Rectal smooth muscle tissue (tissue), 1 donor: ENCODE results near the gene PAEP.
"Not testable (repeated sequence)": the region's sequence is repeated elsewhere in the genome, so short reads cannot be mapped to it uniquely, and the experiment has no call there.

Experiments
- H3K27ac ChIP-seq: one replicate; pipeline ENCODE4 v1.7.0; 2013; ENCODE audit warnings: low read depth, low read length, inconsistent platforms
- H3K27me3 ChIP-seq: one replicate; pipeline ENCODE4 v1.7.0; 2013; ENCODE audit warnings: low read length; ENCODE audit not compliant: control insufficient read depth, insufficient read depth
- H3K36me3 ChIP-seq: one replicate; pipeline ENCODE4 v1.7.0; 2013; ENCODE audit warnings: low read length; ENCODE audit not compliant: control insufficient read depth, insufficient read depth
- H3K4me1 ChIP-seq: one replicate; pipeline ENCODE4 v1.7.0; 2013; ENCODE audit warnings: low read length; ENCODE audit not compliant: control insufficient read depth, insufficient read depth
- H3K4me3 ChIP-seq: one replicate; pipeline ENCODE4 v1.7.0; 2013; ENCODE audit warnings: low read length
- H3K9ac ChIP-seq: one replicate; pipeline ENCODE4 v1.7.0; 2013; ENCODE audit warnings: low read length

The PAEP gene

DNA sequence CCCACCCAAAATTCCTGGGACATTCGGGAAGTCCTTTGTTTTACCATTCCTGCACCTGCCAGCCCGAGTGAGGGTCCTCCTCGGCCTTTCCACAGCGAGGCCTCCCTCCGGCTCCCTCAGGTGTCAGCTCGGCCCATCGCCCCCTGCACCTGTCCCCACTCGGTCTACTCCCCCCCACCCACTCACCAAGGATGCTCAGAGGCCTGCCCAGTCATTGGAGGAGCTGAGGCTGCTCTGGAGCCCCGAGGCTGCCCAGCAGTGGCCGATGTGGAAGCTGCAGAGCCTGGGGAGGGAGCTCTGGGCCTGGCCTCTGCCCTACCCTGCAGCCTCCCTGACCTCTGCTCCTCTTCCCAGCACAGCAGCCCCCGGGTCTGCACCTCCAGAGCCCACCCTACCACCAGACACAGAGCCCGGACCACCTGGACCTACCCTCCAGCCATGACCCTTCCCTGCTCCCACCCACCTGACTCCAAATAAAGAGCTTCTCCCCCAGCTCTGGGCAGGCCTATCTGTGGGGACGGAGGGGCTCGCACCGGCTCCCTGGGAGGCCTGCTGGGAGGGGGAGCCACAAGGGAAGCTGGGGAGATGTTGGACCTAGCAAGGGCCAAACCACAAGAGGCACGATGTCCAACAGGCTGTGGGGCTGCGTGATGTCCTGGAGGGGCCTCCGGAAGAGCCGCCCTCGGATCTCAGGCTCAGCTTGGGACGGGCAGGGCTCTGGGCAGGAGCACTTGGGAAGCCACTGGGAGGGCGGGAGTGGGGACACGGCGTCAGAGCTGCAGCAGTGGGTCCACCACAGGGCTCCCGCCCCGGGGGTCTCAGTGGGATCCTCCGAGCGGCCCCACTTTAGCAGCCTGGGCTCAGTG is 11.8 kb upstream of the PAEP start:
- H3K4me1 ChIP-seq, H3K36me3 ChIP-seq, H3K9ac ChIP-seq, H3K4me3 ChIP-seq, H3K27me3 ChIP-seq, H3K27ac ChIP-seq: not testable (repeated sequence)

DNA sequence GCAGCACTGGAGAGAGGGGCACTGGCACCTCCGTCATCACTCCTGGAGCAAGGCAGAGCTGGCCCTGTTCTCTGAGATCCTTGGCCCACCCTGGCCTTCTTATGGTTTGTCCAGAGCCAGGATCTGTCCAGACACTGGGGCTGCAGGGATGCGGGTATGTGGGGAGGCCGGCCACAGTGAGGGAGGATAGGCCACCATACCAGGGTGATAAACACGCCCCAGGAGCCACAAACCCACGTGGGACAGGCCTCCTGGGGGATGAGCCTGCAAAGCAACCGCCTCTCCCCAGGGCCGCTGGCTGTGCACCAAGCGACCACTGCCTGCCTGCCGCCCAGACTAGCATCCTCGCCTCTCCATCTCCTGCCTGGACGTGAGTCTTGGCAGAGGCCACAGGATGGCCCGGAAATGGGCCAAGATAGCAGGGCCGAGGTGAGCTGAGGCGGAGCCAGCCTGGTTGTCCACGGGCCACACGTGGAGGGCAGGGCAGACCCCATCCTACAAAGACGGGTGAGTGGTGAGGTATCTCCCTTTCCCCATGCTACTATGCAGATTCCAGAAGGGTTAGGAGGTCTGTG is 11.1 kb upstream of the PAEP start:
- Histone ChIP-seq H3K4me1 (no peaks in the 10 kb centered on the region), H3K27me3 (no peaks in the 10 kb centered on the region), H3K36me3 (no peaks in the 10 kb centered on the region), H3K27ac (no peak overlapping the region), H3K4me3 (no peak overlapping the region), H3K9ac (no peak overlapping the region)

DNA sequence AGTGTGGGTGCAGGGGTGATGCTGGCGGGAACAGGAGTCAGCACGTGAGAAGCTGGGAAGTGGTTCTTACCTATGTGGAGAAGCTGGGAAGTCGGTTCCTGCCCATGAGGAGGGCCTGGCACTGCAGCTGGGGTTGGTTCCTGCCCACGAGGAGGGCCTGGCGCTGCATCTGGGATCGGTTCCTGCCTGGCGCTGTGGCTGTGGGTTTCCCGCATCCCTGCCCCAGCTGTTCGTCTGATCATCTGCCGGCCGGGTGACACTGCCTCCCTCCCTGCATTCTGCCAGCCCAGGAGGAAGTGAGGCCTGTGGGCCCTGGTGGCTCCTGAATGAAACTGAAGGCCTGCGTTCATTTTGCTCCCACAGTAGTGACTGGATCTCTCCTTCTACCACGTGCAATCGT is 10.5 kb upstream of the PAEP start:
- Histone ChIP-seq H3K36me3 (no peaks in the 10 kb centered on the region), H3K27ac (no peak overlapping the region), H3K4me3 (no peak overlapping the region), H3K27me3 (no peaks in the 10 kb centered on the region), H3K9ac (no peak overlapping the region), H3K4me1 (no peaks in the 10 kb centered on the region)

DNA sequence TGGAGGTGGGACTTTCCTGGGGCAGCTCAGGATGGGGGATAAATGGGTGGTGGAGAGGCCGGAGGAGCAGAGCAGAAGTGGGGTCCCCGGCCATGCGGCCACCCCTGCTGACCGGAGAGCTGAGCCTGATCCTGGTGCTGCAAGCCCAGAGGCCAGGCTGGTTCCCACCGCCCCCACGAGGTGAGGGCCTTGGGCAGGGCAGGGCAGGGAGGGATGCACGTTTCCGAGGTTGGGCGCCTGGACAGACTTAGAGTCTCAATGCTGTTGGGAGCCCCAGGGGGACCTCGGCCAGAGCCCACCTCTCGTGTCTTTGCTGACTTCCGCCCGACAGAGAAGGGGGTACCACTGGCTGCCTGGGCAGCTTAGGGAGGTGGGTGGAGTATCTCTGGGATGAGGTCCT is 10.1 kb upstream of the PAEP start:
- Histone ChIP-seq H3K4me1 (no peaks in the 10 kb centered on the region), H3K36me3 (no peaks in the 10 kb centered on the region), H3K27me3 (no peaks in the 10 kb centered on the region), H3K4me3 (no peak overlapping the region), H3K27ac (no peak overlapping the region), H3K9ac (no peak overlapping the region)

DNA sequence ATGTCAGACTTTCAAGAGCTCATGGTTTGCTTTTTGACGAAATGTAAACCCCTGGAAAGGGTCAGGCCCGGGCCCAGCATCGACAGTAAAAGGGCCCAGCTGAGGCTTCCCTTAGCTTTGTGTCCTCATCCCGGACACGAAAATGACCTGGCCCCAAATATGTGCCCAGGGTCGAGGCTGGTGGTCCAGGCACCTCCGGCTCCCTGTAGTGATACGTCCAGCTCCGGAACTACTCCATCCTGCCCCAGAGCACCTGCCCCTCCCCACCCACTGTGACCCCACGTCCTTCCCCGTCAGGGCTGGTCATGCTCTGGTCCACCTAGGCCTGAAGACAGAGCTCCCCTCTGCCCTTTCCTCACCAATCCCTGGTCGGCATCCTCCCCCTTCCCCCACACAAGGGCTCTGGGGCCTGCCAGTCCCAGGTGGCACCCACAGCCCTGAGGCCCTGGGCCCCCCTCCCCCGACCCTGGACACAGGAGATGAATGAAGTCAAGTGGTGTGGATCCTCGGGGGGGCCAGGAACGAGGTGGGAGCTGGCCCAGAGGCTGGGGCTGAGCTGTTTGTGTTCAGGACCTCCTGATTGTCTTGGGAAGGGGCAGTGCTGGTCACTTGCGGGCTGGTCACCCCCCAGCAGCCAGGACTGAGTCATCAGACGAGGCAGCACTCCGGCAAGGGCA is 9.4 kb upstream of the PAEP start:
- Histone ChIP-seq H3K27me3 (no peaks in the 10 kb centered on the region), H3K9ac (no peak overlapping the region), H3K27ac (no peak overlapping the region), H3K4me3 (no peak overlapping the region), H3K36me3 (no peaks in the 10 kb centered on the region), H3K4me1 (no peaks in the 10 kb centered on the region)

DNA sequence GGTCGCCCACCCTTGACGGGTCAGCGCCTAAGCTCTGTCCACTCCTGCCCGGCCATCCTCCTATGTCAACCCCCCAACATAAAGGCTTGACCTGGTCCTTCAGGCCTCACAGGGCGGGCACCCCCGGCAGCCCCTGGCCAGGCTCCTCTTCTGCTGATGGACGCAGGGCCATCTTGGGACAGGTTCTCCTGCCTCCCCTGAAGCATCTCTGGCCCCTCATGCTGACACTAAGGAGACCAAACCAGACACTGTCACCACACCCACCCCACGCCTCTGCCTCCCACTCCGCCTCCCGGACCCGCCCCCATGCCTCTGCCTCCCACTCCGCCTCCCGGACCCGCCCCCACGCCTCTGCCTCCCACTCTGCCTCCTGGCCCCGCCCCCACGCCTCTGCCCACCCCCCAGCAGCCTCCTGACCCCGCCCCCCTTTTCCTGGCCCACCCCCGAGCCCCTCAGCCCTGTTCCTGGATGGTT is 8.8 kb upstream of the PAEP start:
- no peak overlapping the region for H3K4me3 ChIP-seq
- H3K4me1 ChIP-seq: no peaks in the 10 kb centered on the region
- no peak overlapping the region for H3K27ac ChIP-seq
- no peaks in the 10 kb centered on the region for H3K27me3 ChIP-seq
- no peak overlapping the region for H3K9ac ChIP-seq
- no peaks in the 10 kb centered on the region for H3K36me3 ChIP-seq

DNA sequence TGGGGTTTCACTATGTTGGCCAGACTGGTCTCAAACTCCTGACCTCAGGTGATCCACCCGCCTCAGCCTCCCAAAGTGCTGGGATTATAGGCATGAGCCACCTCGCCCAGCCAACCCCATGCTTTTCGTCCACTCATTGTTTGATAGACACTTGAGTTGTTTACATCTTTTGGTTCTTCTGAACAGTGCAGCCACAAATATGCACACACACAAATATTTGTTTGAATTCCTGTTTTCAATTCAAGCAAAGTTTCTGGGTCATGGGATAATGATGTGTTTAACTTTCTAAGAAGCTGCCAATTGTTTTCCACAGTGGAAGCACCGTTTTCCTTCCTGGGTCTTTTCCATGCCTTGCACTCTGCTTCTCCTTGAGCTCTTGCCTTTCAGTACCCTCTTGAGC is 6.8 kb upstream of the PAEP start:
- H3K27ac ChIP-seq: no peak overlapping the region

DNA sequence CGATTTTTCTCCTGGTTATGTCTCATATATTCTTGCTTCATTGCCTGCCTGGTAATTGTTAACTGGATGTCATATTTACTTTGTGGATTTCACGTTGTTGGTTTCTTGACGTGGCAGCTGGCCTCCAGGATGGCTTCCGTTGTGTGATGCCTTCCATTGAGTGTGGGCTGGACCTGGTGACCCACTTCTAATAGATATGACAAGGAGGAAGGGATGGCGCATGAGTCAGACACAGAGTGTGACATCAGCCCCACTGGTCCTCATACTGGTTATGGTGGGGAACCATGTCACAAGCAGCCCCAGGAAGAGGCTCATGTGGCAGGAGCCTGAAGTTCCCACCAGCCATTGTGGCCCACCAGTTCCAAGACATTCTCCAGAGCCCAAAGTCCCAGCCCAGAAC is 6.4 kb upstream of the PAEP start:
- Histone ChIP-seq H3K36me3 (no peaks in the 10 kb centered on the region), H3K4me3 (no peak overlapping the region), H3K4me1 (no peaks in the 10 kb centered on the region), H3K9ac (no peak overlapping the region), H3K27ac (no peak overlapping the region), H3K27me3 (no peaks in the 10 kb centered on the region)

More for the DNA sequence above, 6.8 kb upstream of the PAEP start:
- no peak overlapping the region for H3K9ac ChIP-seq
- no peaks in the 10 kb centered on the region for H3K27me3 ChIP-seq
- no peak overlapping the region for H3K4me3 ChIP-seq
- H3K36me3 ChIP-seq: no peaks in the 10 kb centered on the region
- no peaks in the 10 kb centered on the region for H3K4me1 ChIP-seq

DNA sequence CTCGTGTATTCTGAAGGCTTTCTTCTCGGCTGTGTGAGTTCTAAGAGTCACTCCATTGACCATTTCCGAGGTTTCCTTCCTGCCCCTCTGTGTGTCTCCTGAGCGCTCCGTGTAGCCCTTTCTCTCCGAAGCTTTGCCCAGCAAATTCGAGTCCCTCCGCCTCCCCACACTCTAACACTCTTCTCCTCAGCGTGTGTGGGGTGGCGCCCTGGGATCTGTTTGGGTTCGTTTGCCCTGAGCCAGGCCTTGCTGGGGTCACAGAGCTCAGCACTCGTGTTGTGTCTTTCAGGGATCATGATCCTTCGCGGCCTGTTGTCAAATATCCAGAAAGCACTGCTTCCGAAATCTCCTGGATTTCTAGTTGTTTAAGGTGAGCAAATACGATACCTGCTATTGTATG is 5.6 kb upstream of the PAEP start:
- H3K27me3 ChIP-seq: no peaks in the 10 kb centered on the region
- no peak overlapping the region for H3K9ac ChIP-seq
- H3K4me1 ChIP-seq: no peaks in the 10 kb centered on the region
- no peak overlapping the region for H3K27ac ChIP-seq
- H3K4me3 ChIP-seq: no peak overlapping the region
- H3K36me3 ChIP-seq: no peaks in the 10 kb centered on the region

DNA sequence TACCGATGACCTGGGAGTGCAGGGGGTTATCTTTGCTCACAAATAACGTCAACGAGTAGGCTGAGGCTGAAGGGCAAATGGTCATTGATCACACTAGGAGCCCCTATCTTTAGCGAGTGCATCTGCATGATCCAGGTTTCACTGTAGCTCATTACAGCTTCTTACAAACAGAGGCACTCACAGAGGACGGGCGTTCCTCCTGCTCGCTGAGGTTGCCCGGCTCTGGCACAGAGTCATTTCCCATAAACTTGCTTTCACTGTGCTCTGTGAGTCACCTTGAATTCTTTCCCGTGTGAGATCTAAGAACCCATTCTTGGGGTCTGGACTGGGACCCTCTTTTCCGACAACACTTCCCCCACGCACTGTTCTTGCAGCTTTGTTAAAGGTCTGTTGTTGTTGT is 1.9 kb upstream of the PAEP start:
- Histone ChIP-seq H3K27ac (no peak overlapping the region), H3K27me3 (no peaks in the 10 kb centered on the region), H3K36me3 (no peaks in the 10 kb centered on the region), H3K4me3 (no peak overlapping the region), H3K4me1 (no peaks in the 10 kb centered on the region), H3K9ac (no peak overlapping the region)

DNA sequence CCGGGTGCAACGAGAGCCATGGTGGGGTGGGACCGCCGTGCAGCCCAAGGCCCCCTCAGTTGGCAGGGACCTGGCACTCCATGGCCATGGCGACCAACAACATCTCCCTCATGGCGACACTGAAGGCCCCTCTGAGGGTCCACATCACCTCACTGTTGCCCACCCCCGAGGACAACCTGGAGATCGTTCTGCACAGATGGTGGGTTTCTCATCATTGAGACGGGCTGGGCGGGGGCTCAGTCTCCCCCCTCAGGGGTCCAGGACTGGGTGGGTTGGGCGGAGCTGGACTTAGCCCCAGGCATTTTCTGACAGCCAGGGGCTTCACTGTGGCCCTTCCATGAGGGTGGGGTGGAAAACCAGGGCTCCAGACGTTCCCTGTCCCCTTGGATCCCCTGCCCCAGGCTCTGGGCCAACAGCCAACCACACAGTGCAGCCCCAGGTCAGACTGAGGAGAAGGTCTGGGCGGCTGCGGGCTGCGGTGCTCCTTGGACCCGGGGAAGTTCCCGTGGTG is 734 bp downstream of the PAEP start:
- H3K4me3 ChIP-seq: no peak overlapping the region

DNA sequence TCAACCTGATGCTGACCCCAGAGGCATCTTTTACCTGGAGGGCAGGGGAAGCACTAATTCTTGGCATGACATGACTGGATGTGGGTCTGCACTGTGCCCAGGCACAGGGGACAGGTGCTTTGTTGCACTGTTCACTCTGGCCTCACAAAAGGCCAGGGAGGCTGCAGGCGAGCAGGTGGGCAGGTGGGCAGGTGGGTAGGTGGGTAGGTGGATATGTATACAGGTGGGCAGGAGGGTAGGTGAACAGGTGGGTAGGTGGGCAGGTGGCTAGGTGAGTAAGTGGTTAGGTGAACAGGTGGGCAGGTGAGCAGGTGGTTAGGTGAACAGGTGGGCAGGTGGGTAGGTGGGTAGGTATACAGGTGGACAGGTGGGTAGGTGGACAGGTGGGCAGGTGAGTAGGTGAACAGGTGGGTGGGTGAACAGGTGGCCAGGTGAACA is 1.5 kb downstream of the PAEP start:
- Histone ChIP-seq H3K4me1 (no peaks in the 10 kb centered on the region), H3K27ac (no peak overlapping the region), H3K9ac (no peak overlapping the region), H3K36me3 (no peaks in the 10 kb centered on the region), H3K27me3 (peaks cover 5% of the 10 kb centered on the region), H3K4me3 (no peak overlapping the region)

More for the DNA sequence above, 734 bp downstream of the PAEP start:
- H3K36me3 ChIP-seq: no peaks in the 10 kb centered on the region
- no peak overlapping the region for H3K9ac ChIP-seq
- no peak overlapping the region for H3K27ac ChIP-seq
- H3K27me3 ChIP-seq: peaks cover 5% of the 10 kb centered on the region
- H3K4me1 ChIP-seq: no peaks in the 10 kb centered on the region
